GM18951 (cell line): ENCODE results near the gene FYB2.

ENCODE experiments used
- POLR2A ChIP-seq: IDR thresholded peaks from 4 replicates; pipeline ENCODE4 v1.6.1; 2011; ENCODE audit warnings: mild to moderate bottlenecking; ENCODE audit not compliant: insufficient read length, insufficient read depth; ENCODE audit errors: extremely low read depth
- in situ Hi-C: fragments of 300-500 bp; cut with MboI; formaldehyde crosslinking; loops from one replicate; pipeline ENCODE4 v1.12.0; 2022; ENCODE audit warnings: low sequenced_read_pairs, mixed read lengths, inconsistent platforms; ENCODE audit not compliant: unreplicated experiment

Gene FYB2

DNA sequence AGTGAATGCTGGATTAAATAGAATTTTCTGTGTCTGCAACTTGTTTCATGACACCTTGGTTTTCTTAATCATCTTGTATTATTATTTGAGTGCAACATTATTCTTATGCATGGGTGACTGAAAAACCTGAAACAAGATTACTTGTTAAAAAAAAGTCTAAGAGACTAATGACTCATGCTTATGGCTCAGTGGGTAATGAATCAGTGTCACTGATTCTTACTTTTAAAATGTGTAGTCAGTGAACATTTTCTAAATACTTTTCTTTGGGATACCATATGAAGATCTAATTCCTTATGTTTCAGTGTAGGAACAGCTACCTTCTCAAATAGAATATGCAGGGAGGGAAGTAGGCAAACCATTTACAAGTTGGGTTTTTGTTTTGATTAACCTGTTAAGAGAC lies 108.6 kb downstream of the FYB2 start:
- in situ Hi-C loops: loop anchor here (25.0 kb wide), 1 partner anchor 1423 kb away; no protein-coding TSS in a partner anchor
- no peak for TF ChIP-seq POLR2A

GRCh38 chr1:56709995-56710394 lies 109.2 kb downstream of the FYB2 start:
- in situ Hi-C loops: loop anchor here (25.0 kb wide), 1 partner anchor 1423 kb away; no protein-coding TSS in a partner anchor
- TF ChIP-seq POLR2A: no peak

GRCh38 chr1:56709269-56709880 lies 109.8 kb downstream of the FYB2 start:
- in situ Hi-C loops: loop anchor here (25.0 kb wide), 1 partner anchor 1422 kb away; no protein-coding TSS in a partner anchor
- TF ChIP-seq POLR2A: no peak

GRCh38 chr1:56707379-56707778 lies 111.8 kb downstream of the FYB2 start:
- in situ Hi-C loops: loop anchor here (25.0 kb wide), 1 partner anchor 1420 kb away; no protein-coding TSS in a partner anchor
- no peak for TF ChIP-seq POLR2A

GRCh38 chr1:56703747-56704146 lies 115.5 kb downstream of the FYB2 start:
- no peak for TF ChIP-seq POLR2A
- in situ Hi-C loops: loop anchor here (25.0 kb wide), 1 partner anchor 1416 kb away; no protein-coding TSS in a partner anchor

GRCh38 chr1:56696663-56697062 lies 122.5 kb downstream of the FYB2 start:
- in situ Hi-C loops: no loop called here

GRCh38 chr1:56688522-56689026 lies 130.6 kb downstream of the FYB2 start:
- in situ Hi-C loops: no loop called here
- no peak for TF ChIP-seq POLR2A

More at GRCh38 chr1:56696663-56697062, 122.5 kb downstream of the FYB2 start:
- TF ChIP-seq POLR2A: no peak

GRCh38 chr1:56686169-56686568 lies 133.0 kb downstream of the FYB2 start:
- in situ Hi-C loops: no loop called here
- TF ChIP-seq POLR2A: no peak

- no peak for TF ChIP-seq POLR2A
- in situ Hi-C loops: no loop called here
Observed at GRCh38 chr1:56683569-56683968, 135.6 kb downstream of the FYB2 start.

DNA sequence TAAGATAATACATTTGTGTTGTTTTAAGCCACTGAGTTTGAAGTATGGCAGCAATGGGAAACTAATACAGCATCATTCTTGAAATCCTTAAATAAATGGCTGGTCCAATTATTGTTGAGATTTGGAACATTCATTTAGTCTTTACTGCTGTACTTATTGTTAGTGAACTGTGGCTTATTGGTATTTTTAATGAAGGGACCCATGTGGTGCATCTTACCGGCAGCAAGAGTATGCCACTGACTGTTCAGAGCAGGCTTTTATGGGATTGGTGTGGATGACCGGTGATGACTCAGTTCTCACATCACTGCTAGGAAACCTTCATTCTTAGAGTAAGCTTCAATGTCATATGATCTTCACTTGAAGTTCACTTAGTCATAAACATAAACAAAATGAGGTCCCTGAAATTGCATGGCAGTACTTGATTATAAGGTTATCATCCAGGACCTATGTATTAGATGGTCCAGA lies 142.6 kb downstream of the FYB2 start:
- in situ Hi-C loops: no loop called here
- TF ChIP-seq POLR2A: no peak

GRCh38 chr1:56675763-56676162 lies 143.4 kb downstream of the FYB2 start:
- TF ChIP-seq POLR2A: no peak
- in situ Hi-C loops: no loop called here

GRCh38 chr1:56672579-56672978 lies 146.6 kb downstream of the FYB2 start:
- in situ Hi-C loops: no loop called here
- TF ChIP-seq POLR2A: no peak

DNA sequence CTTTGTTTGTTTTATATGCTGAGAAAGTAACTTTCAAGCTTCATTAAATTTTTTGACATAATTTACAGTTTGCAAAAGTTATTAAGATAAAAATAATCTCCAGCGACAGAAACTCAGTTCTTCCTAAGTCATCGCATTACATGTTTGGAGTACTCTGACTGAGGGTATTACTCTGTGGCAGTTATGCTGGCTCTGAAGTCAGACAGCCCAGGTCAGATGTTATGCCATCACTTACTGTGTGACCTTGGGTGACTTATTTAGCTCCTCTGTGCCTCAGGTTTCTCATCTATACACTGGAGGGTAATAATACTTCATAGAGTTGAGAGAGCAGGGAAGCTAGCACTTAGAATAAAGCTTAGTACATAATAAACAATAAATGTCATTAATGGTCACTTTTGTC lies 147.7 kb downstream of the FYB2 start:
- in situ Hi-C loops: no loop called here
- no peak for TF ChIP-seq POLR2A

DNA sequence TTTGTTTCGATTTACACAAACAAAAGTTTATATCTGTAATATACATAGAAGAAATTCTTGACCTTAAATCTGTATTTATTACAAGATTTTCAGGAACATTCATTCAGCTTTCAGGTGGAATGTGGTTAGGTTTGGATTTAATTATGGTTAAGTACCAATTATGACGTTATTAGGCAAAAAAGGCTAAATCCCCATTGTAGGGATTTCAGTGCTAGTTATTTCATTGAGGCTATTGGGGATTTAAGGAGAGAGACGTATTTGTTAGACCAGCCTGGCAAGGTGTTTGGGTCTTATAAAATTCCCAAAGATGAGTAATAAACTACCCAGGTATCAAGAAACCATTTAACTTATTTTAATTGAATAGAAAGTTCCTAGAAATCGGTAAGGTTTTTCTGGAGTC lies 148.1 kb downstream of the FYB2 start:
- TF ChIP-seq POLR2A: no peak
- in situ Hi-C loops: no loop called here

- in situ Hi-C loops: no loop called here
- TF ChIP-seq POLR2A: no peak
Observed at GRCh38 chr1:56670350-56670749, 148.9 kb downstream of the FYB2 start.
